ENCODE measurements around the gene SEMA4D. TPM values are rescaled to one million over a fixed set of nuclear protein-coding genes. Genes with fewer than 3 reads are reported as not detected.

The SEMA4D gene
- polyA plus RNA-seq, 1 donor from 2014 or later, result 34.0 TPM

DNA sequence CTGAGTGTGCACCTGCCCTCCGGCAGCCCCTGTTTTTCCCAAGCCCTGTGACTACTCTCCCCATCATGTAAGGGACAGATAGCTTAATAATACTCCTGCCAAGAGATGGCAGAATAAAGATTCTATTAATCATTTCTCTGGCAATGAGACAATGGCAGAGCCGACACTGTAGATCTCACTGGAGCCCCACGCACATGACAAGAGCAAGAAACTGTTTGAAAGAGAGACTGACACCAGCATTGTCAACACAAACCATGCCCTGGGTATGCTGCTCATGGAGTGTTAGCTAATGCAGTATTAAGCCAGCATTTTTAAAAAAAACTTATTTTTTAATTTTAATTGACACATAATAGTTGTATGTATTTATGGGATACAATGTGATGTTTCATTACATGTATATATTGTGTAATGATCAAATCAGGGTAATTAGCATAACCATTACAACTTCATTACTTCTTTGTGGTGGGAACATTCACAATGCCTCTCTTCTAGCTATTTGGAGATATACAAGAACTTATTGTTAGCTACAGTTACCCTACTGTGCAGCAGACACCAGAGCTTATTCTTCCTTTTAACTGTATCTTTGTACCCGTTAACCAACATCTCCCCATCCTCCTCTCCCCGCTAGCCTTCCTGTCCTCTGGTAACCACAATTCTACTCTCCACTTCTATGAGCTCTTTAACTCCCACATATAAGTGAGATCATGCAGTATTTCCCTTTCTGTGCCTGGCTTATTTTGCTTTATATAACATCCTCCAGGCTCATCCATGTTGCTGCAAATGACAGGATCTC, 31.5 kb upstream of the SEMA4D start:
- H3K9ac ChIP-seq (ENCODE audit: low read length), result no peak overlapping the region
- H3K27ac ChIP-seq (ENCODE audit: low read length), result peak overlapping the region; percentile 44
- H3K79me2 ChIP-seq (replicated peaks; ENCODE audit: insufficient read depth, low read length), result no peaks in the 10 kb centered on the region
- H3K4me3 ChIP-seq (ENCODE audit: low read length), result no peak overlapping the region
- H3K9me2 ChIP-seq (ENCODE audit: insufficient read depth, low read length), result no peaks in the 10 kb centered on the region
- no peaks in the 10 kb centered on the region for H4K20me1 ChIP-seq (ENCODE audit: insufficient read depth)
- no peaks in the 10 kb centered on the region for H3F3A ChIP-seq (ENCODE audit: insufficient read depth, low read length, poor library complexity, severe bottlenecking)
- no peaks in the 10 kb centered on the region for H3K36me3 ChIP-seq (ENCODE audit: insufficient read depth, low read length)
- no peaks in the 10 kb centered on the region for H3K27me3 ChIP-seq (ENCODE audit: insufficient read depth, low read depth, low read length)
- no peak overlapping the region for H2AFZ ChIP-seq (ENCODE audit: low read depth, low read length)
- H3K9me3 ChIP-seq (ENCODE audit: low read length), result no peaks in the 10 kb centered on the region
- H3K4me2 ChIP-seq (ENCODE audit: low read length), result no peak overlapping the region
- TF ChIP-seq SMC3 (conservative IDR thresholded peaks at IDR 0.05; ENCODE audit: poor library complexity) (no peak), EP300 (conservative IDR thresholded peaks at IDR 0.05; ENCODE audit: poor library complexity, severe bottlenecking) (peak; percentile 56), MXI1 (conservative IDR thresholded peaks at IDR 0.05; ENCODE audit: poor library complexity, severe bottlenecking) (no peak)
- TF ChIP-seq, protein P1, sequence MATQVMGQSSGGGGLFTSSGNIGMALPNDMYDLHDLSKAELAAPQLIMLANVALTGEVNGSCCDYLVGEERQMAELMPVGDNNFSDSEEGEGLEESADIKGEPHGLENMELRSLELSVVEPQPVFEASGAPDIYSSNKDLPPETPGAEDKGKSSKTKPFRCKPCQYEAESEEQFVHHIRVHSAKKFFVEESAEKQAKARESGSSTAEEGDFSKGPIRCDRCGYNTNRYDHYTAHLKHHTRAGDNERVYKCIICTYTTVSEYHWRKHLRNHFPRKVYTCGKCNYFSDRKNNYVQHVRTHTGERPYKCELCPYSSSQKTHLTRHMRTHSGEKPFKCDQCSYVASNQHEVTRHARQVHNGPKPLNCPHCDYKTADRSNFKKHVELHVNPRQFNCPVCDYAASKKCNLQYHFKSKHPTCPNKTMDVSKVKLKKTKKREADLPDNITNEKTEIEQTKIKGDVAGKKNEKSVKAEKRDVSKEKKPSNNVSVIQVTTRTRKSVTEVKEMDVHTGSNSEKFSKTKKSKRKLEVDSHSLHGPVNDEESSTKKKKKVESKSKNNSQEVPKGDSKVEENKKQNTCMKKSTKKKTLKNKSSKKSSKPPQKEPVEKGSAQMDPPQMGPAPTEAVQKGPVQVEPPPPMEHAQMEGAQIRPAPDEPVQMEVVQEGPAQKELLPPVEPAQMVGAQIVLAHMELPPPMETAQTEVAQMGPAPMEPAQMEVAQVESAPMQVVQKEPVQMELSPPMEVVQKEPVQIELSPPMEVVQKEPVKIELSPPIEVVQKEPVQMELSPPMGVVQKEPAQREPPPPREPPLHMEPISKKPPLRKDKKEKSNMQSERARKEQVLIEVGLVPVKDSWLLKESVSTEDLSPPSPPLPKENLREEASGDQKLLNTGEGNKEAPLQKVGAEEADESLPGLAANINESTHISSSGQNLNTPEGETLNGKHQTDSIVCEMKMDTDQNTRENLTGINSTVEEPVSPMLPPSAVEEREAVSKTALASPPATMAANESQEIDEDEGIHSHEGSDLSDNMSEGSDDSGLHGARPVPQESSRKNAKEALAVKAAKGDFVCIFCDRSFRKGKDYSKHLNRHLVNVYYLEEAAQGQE (IDR thresholded peaks at IDR 0.05; ENCODE audit: borderline replicate concordance), result no peak

DNA sequence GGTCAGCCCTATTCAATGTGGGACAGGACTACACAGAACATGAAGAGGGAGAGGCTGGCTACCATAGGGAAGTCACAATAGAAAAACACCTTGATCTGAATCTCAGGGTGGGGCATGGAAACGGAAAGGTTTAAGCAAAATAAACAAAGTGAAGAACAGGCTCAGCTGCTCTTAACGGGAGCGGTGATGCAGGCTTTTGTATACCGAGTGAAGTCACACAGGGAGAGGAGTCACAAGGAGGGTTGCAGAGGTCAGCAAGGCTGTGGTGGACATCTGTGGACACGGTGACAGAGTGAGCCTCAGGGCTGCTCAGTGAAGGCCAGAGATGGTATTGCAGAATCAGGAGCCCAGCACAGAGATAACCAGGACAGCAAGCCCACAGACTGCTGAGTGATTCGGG, 30.6 kb upstream of the SEMA4D start:
- Histone ChIP-seq H4K20me1 (ENCODE audit: insufficient read depth) (no peaks in the 10 kb centered on the region), H3F3A (ENCODE audit: insufficient read depth, low read length, poor library complexity, severe bottlenecking) (no peaks in the 10 kb centered on the region), H3K9me3 (ENCODE audit: low read length) (no peaks in the 10 kb centered on the region), H3K9ac (ENCODE audit: low read length) (no peak overlapping the region), H3K27me3 (ENCODE audit: insufficient read depth, low read depth, low read length) (no peaks in the 10 kb centered on the region), H3K4me2 (ENCODE audit: low read length) (no peak overlapping the region), H3K4me3 (ENCODE audit: low read length) (no peak overlapping the region), H3K27ac (ENCODE audit: low read length) (no peak overlapping the region), H2AFZ (ENCODE audit: low read depth, low read length) (no peak overlapping the region), H3K36me3 (ENCODE audit: insufficient read depth, low read length) (no peaks in the 10 kb centered on the region), H3K9me2 (ENCODE audit: insufficient read depth, low read length) (no peaks in the 10 kb centered on the region), H3K79me2 (replicated peaks; ENCODE audit: insufficient read depth, low read length) (no peaks in the 10 kb centered on the region)
- TF ChIP-seq TAF1 (IDR thresholded peaks at IDR 0.05; ENCODE audit: low read depth), result no peak
- no peak for TF ChIP-seq RAD21 (conservative IDR thresholded peaks at IDR 0.05)
- TF ChIP-seq, protein P2, sequence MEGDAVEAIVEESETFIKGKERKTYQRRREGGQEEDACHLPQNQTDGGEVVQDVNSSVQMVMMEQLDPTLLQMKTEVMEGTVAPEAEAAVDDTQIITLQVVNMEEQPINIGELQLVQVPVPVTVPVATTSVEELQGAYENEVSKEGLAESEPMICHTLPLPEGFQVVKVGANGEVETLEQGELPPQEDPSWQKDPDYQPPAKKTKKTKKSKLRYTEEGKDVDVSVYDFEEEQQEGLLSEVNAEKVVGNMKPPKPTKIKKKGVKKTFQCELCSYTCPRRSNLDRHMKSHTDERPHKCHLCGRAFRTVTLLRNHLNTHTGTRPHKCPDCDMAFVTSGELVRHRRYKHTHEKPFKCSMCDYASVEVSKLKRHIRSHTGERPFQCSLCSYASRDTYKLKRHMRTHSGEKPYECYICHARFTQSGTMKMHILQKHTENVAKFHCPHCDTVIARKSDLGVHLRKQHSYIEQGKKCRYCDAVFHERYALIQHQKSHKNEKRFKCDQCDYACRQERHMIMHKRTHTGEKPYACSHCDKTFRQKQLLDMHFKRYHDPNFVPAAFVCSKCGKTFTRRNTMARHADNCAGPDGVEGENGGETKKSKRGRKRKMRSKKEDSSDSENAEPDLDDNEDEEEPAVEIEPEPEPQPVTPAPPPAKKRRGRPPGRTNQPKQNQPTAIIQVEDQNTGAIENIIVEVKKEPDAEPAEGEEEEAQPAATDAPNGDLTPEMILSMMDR (IDR thresholded peaks at IDR 0.05; ENCODE audit: poor library complexity, severe bottlenecking), result no peak
- no peak for TF ChIP-seq MXI1 (conservative IDR thresholded peaks at IDR 0.05; ENCODE audit: poor library complexity, severe bottlenecking)
- TF ChIP-seq, protein P1 (IDR thresholded peaks at IDR 0.05; ENCODE audit: borderline replicate concordance), result no peak
- no peak for TF ChIP-seq EZH2 (IDR thresholded peaks at IDR 0.05; ENCODE audit: borderline replicate concordance, insufficient read depth, low read length, poor library complexity, severe bottlenecking)
- no peak for TF ChIP-seq POLR2AphosphoS5 (IDR thresholded peaks at IDR 0.05)
- no peak for TF ChIP-seq SMC3 (conservative IDR thresholded peaks at IDR 0.05; ENCODE audit: poor library complexity)
- TF ChIP-seq EP300 (conservative IDR thresholded peaks at IDR 0.05; ENCODE audit: poor library complexity, severe bottlenecking), result no peak
